Measurements from ENCODE around the gene FOXD1. TPM values are rescaled to one million over a fixed set of nuclear protein-coding genes. Genes with fewer than 3 reads are reported as not detected.

FOXD1 gene
- total and polyA plus RNA-seq, 2 of the 8 experiments (the other 6 are each of a cell fraction or from before 2014, with no cell fraction given) = 0.11 to 1.1 TPM

DNA sequence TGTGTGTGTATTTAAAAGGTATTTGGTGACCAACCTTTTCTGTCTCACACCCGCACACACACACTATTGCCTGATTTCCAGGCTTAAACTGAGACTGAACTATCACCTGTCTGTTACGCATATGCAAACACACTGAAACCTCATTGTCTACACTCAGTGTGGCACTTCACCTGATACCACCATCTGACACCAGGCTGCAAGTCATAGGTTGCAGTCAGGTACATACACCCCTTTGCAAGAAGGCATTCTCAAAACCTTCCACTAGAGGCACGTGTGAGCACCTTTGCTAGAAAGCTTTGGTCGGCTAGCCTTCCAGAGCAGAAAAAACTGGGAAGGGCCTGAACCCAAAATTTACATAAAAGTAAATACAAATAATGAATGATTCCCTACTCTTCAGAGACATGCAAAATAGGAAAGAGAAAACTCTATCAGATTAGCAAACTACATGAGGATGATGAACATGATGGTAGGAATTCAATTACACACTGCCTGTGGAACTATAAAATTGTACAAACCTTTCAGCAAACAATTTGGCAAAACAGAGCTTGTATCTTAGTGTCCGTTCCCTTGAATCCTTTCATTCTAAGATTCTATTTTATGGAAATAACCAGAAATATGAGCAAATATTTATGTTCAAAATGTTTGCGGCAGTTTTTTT lies 5.9 kb upstream of the FOXD1 start (continued):
- TF ChIP-seq, protein P1, sequence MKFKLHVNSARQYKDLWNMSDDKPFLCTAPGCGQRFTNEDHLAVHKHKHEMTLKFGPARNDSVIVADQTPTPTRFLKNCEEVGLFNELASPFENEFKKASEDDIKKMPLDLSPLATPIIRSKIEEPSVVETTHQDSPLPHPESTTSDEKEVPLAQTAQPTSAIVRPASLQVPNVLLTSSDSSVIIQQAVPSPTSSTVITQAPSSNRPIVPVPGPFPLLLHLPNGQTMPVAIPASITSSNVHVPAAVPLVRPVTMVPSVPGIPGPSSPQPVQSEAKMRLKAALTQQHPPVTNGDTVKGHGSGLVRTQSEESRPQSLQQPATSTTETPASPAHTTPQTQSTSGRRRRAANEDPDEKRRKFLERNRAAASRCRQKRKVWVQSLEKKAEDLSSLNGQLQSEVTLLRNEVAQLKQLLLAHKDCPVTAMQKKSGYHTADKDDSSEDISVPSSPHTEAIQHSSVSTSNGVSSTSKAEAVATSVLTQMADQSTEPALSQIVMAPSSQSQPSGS (IDR thresholded peaks at IDR 0.05; ENCODE audit: low read length) = peak; percentile 56; the same call in 1 of the 2 replicates
- peak in 1 of 2 experiments; percentile 93; a peak in 2 of 4 replicates for TF ChIP-seq SIN3A (conservative IDR thresholded peaks at IDR 0.05 in 1 of 2, IDR thresholded peaks at IDR 0.05 in 1 of 2; ENCODE audit: low read depth in 1 of 2, low read length in 2 of 2)
- no peak for TF ChIP-seq BCL11A (IDR thresholded peaks at IDR 0.05; ENCODE audit: low read depth in 2 of 2, low read length in 2 of 2)

All from H1 (cell line).